Upper lobe of left lung (tissue), 6 donors: Measurements from ENCODE around the gene ARID1B. TPM values are rescaled to one million over a fixed set of nuclear protein-coding genes. Genes with fewer than 3 reads are reported as not detected.

Experiments
- ATAC-seq, 2 donors: fragments of 200-7000 bp; cut with Tn5 transposase; one replicate each; pipeline ENCODE4 v1.9.1; 2022; ENCODE audit warnings: mild to moderate bottlenecking in 2 of 2, moderate library complexity in 2 of 2; ENCODE audit not compliant: low FRiP score in 2 of 2
- DNase-seq, 2 donors: peaks; one replicate each; pipeline ENCODE4 v3.0.0-alpha.2; 2019 to 2020
- H3K27ac ChIP-seq, 4 donors: fragments of 200-600 bp; sonication (generic); one replicate each; pipeline ENCODE4 v1.5.1; 2016 to 2019
- H3K27me3 ChIP-seq, 4 donors: fragments of 200-600 bp; sonication (generic); one replicate each; pipeline ENCODE4 v1.5.1; 2017 to 2019
- H3K36me3 ChIP-seq, 4 donors: fragments of 200-600 bp; sonication (generic); one replicate each; pipeline ENCODE4 v1.5.1; 2016 to 2019
- H3K4me1 ChIP-seq, 4 donors: fragments of 200-600 bp; sonication (generic); one replicate each; pipeline ENCODE4 v1.5.1; 2018 to 2019
- H3K4me3 ChIP-seq, 4 donors: fragments of 200-600 bp; sonication (generic); one replicate each; pipeline ENCODE4 v1.5.1; 2017 to 2019; ENCODE audit warnings: mild to moderate bottlenecking in 2 of 4, moderate library complexity in 1 of 4
- H3K9me3 ChIP-seq, 4 donors: fragments of 200-600 bp; sonication (generic); one replicate each; pipeline ENCODE4 v1.5.1; 2018 to 2019
- EP300 ChIP-seq, 4 donors: sonication (generic); formaldehyde crosslinking; IDR thresholded peaks; one replicate each; pipeline ENCODE4 v1.5.1; 2017; ENCODE audit warnings: antibody characterized with exemption in 4 of 4, control low read depth in 2 of 4
- POLR2A ChIP-seq, 4 donors: fragments of 450-650 bp; IDR thresholded peaks; one replicate each; pipeline ENCODE4 v1.5.1; 2016 to 2017; ENCODE audit warnings: antibody characterized with exemption in 4 of 4, mild to moderate bottlenecking in 2 of 4
- POLR2AphosphoS5 ChIP-seq, 2 donors: sonication (generic); formaldehyde crosslinking; IDR thresholded peaks; one replicate each; pipeline ENCODE4 v1.5.1; 2017; ENCODE audit warnings: antibody characterized with exemption in 2 of 2
- WGBS, 2 donors: methylation state at CpG; one replicate each; pipeline ENCODE4 v1.1.5; 2017 to 2018; 5-methylcytosine and 5-hydroxymethylcytosine counted together
- total RNA-seq, 6 donors: library from RNA; depleted of rRNA in 4 of 6; stranded (reverse); fragments of >200 nt in 4 of 6; gene quantifications; one replicate each; pipeline versions ENCODE4 v1.1.0 to v1.2.1, GENCODE V29; 2016 to 2021
- TF ChIP-seq, protein P1 (sequence below), 6 experiments: fragments of 450-650 bp in 4 of 6; fragments of 200-600 bp in 2 of 6; sonication (generic) in 2 of 6; IDR thresholded peaks; one replicate each; pipeline ENCODE4 v1.5.1; 2016 to 2019; ENCODE audit warnings: antibody characterized with exemption in 6 of 6
- donor health status: DM: no; HTN: no; CAD: no; lungs with moderate emphysema.
- donor health status: DM: no; HTN: yes; CAD: no; lungs with severe emphysema.

The ARID1B gene
- total RNA-seq, 6 donors from 2014 or later: 66.4 to 168 (median 109) TPM

- ATAC-seq: no peak
- Histone ChIP-seq H3K36me3 (peaks cover 0 to 4% (median 0%) of the 10 kb centered on the region in 4 donors), H3K9me3 (no peaks in the 10 kb centered on the region), H3K4me1 (peaks cover 18 to 39% (median 28%) of the 10 kb centered on the region in 4 donors), H3K4me3 (peak overlapping the region in 3 of 4 donors; percentile 76 to 90 (median 88)), H3K27me3 (no peaks in the 10 kb centered on the region), H3K27ac (peak overlapping the region; percentile 73 to 100 (median 96))
- WGBS, 2 donors: 12 to 14% methylated on average over 8 of the region's 8 CpGs
- TF ChIP-seq POLR2A (IDR thresholded peaks at IDR 0.05) (no peak), POLR2AphosphoS5 (IDR thresholded peaks at IDR 0.05) (no peak), EP300 (IDR thresholded peaks at IDR 0.05) (no peak)
- TF ChIP-seq, protein P1, sequence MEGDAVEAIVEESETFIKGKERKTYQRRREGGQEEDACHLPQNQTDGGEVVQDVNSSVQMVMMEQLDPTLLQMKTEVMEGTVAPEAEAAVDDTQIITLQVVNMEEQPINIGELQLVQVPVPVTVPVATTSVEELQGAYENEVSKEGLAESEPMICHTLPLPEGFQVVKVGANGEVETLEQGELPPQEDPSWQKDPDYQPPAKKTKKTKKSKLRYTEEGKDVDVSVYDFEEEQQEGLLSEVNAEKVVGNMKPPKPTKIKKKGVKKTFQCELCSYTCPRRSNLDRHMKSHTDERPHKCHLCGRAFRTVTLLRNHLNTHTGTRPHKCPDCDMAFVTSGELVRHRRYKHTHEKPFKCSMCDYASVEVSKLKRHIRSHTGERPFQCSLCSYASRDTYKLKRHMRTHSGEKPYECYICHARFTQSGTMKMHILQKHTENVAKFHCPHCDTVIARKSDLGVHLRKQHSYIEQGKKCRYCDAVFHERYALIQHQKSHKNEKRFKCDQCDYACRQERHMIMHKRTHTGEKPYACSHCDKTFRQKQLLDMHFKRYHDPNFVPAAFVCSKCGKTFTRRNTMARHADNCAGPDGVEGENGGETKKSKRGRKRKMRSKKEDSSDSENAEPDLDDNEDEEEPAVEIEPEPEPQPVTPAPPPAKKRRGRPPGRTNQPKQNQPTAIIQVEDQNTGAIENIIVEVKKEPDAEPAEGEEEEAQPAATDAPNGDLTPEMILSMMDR (IDR thresholded peaks at IDR 0.05): no peak
- DNase-seq: no peak
These were observed 4.0 kb downstream of the ARID1B start for GRCh38 chr6:156780962-156781853.

- TF ChIP-seq POLR2AphosphoS5 (IDR thresholded peaks at IDR 0.05): no peak
- TF ChIP-seq POLR2A (IDR thresholded peaks at IDR 0.05): no peak
- TF ChIP-seq EP300 (IDR thresholded peaks at IDR 0.05): no peak
- TF ChIP-seq, protein P1 (IDR thresholded peaks at IDR 0.05): no peak
- Histone ChIP-seq H3K4me1 (peaks cover 17 to 39% (median 27%) of the 10 kb centered on the region in 4 donors), H3K4me3 (peak overlapping the region in 3 of 4 donors; percentile 25 to 90 (median 88)), H3K27ac (peak overlapping the region; percentile 50 to 100 (median 84)), H3K27me3 (no peaks in the 10 kb centered on the region), H3K9me3 (no peaks in the 10 kb centered on the region), H3K36me3 (peaks cover 0 to 4% (median 0%) of the 10 kb centered on the region in 4 donors)
- ATAC-seq (no peak), DNase-seq (no peak)
- 4% methylated on average over 8 of the region's 8 CpGs for WGBS, 2 donors
These were observed 4.9 kb downstream of the ARID1B start for GRCh38 chr6:156781861-156782631.

DNA sequence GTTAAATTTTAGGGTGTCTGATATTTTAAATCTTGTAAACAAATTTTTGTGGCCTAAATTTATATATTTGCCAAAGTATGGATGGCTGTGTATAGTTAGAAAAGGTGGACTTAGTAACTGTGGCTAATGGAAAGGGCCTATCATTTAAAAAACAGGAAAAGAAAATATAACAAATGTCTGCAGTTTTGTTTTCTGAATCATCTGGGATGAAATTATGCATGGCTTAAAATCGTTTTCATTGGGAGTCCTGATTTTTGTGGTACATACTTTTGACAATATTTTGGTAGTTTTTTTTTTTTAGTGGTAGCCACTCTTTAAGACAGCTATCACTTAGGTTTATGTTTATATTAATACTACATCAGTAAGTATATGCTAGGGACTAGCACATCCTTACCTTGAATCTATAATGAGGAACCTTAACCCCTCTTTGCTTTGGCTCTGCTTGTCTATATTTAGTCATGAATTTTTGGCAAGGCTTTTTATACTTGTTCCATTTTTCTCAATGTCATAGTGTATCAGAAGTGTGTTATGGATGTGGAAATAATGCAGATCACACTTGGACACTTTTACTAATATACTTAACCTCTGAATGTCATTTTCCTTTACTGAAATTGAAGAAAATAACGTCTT lies 5.6 kb downstream of the ARID1B start:
- Histone ChIP-seq H3K9me3 (no peaks in the 10 kb centered on the region), H3K27ac (peak overlapping the region; percentile 50 to 100 (median 84)), H3K4me1 (peaks cover 19 to 39% (median 30%) of the 10 kb centered on the region in 4 donors), H3K4me3 (peak overlapping the region in 2 of 4 donors; percentile 88 to 90), H3K27me3 (no peaks in the 10 kb centered on the region), H3K36me3 (peaks cover 0 to 4% (median 0%) of the 10 kb centered on the region in 4 donors)
- DNase-seq (no peak), ATAC-seq (no peak)
- no peak for TF ChIP-seq POLR2A (IDR thresholded peaks at IDR 0.05)
- no peak for TF ChIP-seq EP300 (IDR thresholded peaks at IDR 0.05)
- no peak for TF ChIP-seq POLR2AphosphoS5 (IDR thresholded peaks at IDR 0.05)
- TF ChIP-seq, protein P1 (IDR thresholded peaks at IDR 0.05): no peak
- WGBS, 2 donors: 7 to 9% methylated on average over 2 of the region's 2 CpGs

GRCh38 chr6:156783958-156784357 lies 6.8 kb downstream of the ARID1B start:
- Histone ChIP-seq H3K9me3 (no peaks in the 10 kb centered on the region), H3K4me3 (no peak overlapping the region), H3K27ac (peak overlapping the region in 1 of 4 donors; percentile 73), H3K27me3 (no peaks in the 10 kb centered on the region), H3K4me1 (peaks cover 19 to 43% (median 33%) of the 10 kb centered on the region in 4 donors), H3K36me3 (peaks cover 0 to 4% (median 0%) of the 10 kb centered on the region in 4 donors)
- ATAC-seq (no peak), DNase-seq (no peak)
- no peak for TF ChIP-seq EP300 (IDR thresholded peaks at IDR 0.05)
- no peak for TF ChIP-seq POLR2AphosphoS5 (IDR thresholded peaks at IDR 0.05)
- TF ChIP-seq POLR2A (IDR thresholded peaks at IDR 0.05): no peak
- TF ChIP-seq, protein P1 (IDR thresholded peaks at IDR 0.05): no peak
- 81% methylated on average over 6 of the region's 6 CpGs for WGBS, 2 donors
